Activated CD8-positive, alpha-beta memory T cell treated with anti-CD3 and anti-CD28 coated beads for 48 hours (primary cell): Measurements from ENCODE around the gene KRT16.
"Not testable (repeated sequence)": the region's sequence is repeated elsewhere in the genome, so short reads cannot be mapped to it uniquely, and the experiment has no call there.

Source experiments
- DNase-seq, 3 experiments: peaks; one replicate each; pipeline ENCODE4 v3.0.0-alpha.2; 2020; ENCODE audit warnings: low read depth in 2 of 3, low spot score in 2 of 3

KRT16 gene

DNA sequence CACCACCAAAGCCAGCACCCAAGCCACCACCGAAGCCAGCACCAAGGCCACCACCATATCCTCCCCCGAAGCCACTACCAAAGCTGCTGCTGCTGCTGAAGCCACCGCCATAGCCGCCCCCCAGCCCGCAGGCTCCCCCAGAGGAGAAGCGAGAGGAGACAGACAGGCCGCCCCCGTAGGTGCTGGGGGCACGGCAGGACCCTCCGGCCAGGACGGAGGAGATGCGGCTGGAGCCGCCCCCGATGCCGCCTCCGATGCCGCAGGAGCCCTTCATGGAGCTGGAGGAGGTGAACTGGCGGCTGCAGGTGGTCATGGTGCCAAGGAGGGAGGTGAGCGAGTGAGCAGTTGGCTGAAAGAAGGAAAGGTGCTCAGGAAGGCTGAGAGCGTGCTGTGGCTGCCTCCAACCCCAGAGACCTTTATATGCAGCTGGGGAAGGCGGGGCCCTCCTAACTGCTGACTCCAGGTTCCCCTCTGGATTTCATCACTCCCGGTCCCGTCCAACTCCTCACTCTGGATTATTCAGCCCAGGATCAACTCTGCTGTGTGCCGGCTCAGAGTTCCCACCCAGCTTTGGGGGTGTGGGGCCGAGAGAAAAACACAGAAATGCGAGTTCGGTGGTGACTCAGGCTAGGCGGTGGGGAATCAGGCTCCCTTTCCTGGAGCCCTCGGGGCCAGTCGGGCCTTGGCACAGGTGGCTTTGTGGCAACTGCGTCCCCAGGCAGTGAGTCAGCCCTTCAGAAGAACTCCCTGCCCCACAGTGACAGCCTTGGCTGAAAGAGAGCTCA, at the start of gene KRT16:
KRT16 (minus strand) TSS at position 392 of the 785 bp plus-strand sequence; CDS start at position 313, 79 bp downstream.
- not testable (repeated sequence) for DNase-seq

GRCh38 chr17:41660221-41660711, 47.7 kb upstream of the KRT16 start:
- DNase-seq, result no peak

GRCh38 chr17:41659427-41660212, 47.1 kb upstream of the KRT16 start:
- DNase-seq, result no peak

GRCh38 chr17:41658846-41659245, 46.3 kb upstream of the KRT16 start:
- no peak for DNase-seq

DNA sequence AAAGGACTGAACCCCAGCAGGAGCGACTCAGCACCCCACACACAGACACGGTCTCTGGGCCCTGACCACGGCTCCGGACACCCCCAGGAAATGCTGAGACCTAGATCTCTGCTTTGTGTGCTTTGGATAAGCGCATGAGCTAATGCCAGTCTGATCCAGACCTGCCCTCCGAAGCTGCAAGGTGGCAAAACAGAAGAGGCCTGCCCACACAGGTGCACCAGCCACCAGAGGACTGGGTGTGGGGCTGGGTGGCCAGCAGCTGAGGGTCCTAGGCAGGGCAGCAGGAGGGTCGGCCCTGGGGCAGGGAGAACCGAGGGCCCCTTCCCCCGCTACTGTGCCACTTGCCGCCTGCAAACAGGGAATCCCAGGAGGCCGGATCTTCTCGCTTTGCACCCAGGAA, 45.4 kb upstream of the KRT16 start:
- no peak for DNase-seq

DNA sequence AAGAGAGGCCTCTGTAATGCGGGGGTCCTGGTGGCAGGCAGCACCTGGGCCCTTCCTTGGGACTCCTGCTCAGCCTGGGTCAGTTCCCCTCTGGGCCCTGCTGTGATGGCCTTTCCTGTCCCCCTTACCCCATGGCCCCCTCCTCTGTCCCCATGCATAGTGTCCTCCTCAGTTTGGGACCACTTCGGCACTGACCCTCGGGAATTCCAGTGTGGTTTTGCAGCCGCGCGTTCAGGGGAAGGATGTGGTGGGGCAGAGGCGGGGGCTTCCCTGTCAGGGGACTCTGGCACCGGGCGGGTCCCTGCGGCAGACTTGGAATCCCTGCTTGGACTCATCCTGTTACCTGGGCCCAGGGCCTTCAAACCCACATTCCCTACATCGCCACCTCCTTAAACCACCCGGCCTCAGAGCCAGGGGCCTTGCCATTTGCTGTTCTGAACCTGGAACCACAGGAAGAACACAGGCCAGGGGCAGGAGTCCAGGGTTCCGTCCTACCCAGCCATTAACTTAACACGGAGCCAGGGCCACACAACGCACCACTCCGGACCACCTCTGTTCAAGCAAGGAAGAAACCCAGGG, 44.7 kb upstream of the KRT16 start:
- DNase-seq, result no peak

DNA sequence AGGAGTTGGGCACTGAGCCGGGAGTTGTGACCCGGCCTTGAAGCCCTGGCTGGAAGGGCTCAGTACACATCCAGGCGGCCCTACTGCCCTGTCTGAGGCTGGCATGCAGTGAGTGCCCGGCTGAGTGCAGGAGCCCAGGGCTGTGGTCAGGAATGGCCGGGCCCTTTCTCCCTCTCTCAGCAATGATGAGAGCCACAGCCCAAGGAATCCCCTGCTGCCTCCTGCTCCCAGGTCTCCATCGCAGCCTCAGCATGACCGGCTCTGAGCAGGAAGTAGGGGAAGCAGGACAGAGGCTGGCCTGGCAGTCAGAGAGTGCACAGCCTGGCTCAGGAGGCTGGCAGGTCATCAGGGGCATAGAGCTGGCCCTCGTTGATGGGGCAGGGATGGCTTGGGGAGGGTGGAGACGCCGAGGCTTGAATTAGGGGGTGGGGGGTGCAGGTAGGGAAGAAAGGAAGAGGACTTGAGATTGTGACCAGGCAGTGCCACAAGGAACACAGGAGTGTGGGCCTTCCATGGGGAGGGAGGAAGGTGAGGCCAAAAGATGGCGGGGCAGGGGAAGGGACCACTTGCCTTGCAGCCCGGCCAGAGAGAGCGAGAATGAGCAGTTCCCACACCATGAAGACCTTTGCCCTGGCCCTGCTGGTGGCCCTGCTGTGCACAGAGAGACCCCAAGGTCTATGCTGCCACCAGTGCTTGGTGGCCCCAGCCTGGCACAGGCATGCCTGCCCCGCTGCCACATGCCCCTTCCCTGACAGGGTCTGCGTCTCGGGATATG, 43.9 kb upstream of the KRT16 start:
- DNase-seq, result no peak

DNA sequence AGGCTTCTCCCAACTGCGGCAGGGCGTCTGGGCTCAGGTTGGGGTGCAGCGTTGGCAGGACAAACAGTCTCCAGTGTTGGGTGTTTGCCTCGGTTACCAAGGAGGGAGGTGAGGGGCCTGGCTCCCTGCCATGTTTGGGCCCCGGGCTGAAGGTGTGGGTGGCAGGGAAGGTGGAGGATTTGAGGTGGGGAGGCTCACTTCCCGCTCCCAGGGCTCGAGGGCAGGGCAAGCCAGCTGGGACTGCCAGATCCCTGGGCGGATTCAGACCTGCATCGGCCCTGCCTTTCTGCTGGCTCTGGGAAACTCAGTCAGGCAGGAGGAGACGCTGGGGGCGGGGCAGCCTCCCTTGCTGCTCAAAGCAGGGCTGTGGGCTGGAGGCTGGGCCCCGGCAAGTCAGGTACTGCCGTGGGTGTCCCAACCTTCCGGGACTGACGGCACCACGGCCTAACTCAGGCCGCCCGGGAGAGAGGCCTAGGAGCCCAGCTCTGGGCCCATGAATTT, 43.1 kb upstream of the KRT16 start:
- DNase-seq, result no peak

DNA sequence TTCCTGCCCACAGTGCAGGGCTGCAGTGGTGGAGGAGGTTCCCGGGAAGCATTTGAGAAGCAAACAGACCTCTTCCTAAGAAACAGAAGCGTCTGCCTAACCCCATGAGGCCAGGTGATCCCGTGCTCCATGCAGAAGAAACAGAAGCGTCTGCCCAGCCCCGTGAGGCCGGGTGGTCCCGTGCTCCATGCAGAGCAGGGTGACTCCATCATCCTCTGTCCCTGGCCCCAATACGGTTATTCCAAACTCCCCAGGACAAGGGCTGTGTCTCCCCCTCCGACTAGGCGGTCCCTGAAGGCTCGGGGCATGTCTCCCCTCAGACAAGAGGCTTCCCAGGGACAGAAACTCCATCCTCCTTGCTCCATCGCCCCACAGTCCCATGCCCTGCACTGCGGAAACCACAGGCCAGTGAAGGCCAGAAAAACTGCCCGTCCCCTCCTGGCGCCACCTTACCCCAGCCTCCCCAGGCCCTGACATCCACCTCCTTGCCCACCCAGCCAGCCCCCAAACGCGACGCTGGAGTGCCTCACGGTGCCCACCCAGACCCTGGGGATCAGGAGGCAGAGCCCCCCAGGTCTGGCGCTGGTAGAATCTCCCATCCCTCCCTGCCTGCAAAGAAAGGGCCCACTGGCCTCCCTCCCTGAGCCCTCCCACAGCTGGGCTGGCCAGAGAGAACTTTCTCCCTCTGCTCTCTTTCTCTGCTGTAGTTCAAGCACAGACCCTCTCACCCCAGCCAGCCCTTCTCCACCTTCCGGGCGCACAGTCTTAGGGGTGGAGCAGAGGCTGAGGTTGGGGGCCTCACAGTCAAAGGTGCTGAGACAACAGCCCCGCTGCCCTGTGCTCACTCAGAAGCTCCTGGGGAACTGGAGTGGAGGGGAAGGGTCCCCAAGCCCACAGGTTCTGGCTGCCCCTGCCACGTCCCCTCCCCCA, 42.4 kb upstream of the KRT16 start:
- no peak for DNase-seq

DNA sequence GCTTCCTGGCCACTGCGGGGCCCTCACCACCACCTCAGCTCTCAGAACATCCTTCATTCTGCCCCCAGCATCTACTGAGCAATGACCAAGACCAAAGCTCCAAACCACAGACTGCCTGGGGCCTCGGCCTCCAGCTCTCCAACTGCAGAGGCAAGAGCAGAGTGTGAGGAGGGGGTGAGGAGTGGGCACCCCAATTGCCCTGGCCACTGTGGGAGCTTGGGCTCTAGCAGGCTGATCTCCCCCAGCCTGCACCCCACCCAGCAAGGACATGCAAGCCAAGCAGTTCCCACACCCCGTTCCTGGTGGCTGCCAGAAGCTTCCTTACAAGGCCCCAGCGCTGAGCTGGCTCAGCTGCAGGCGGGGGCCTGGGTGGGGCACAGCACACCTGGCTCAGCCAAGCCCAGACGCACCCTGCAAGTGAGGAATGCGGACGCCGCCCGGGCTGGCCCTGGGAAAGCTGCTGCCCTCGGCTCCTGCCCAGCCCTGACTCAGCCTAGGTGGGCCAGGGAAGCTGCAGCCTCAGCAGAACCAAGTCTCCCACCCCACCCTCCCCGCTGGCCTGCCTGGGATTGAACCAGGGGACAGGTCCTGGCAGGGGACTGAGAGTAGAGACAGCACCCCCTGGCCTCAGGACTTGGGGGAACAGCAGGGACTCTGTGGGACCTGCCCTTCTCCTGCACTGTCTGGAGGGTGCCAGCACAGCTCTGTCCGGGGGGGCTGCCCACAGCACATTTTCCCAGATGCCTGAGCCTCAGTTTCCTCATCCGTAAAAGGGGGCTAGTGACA, 41.5 kb upstream of the KRT16 start:
- DNase-seq, result no peak

GRCh38 chr17:41653421-41653820, 40.9 kb upstream of the KRT16 start:
- no peak for DNase-seq

DNA sequence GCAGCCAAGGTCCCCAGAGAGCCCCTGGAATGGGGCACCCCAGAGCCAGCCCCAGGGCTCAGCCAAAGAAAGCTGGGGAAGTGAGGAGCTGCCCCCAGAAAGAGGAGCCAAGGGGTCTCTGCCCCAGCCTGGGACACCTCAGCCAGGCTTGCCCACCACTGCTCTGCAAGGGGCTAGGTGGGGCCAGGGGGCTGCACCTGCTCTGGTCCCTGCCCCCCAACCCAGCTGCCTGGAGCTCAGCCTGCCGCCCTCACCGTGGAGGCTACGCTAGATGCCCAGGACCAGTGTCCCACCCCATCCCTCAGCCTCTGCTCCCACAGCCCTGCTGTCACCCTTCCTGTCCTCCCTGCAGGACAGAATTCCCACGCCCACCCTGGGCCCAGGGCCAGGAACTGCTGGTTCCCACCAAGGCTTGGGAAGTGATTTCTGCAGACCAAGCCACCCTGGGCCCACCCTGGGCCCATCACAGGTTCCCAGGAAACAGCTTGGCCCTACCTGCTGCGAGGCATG, 39.9 kb upstream of the KRT16 start:
- no peak for DNase-seq

DNA sequence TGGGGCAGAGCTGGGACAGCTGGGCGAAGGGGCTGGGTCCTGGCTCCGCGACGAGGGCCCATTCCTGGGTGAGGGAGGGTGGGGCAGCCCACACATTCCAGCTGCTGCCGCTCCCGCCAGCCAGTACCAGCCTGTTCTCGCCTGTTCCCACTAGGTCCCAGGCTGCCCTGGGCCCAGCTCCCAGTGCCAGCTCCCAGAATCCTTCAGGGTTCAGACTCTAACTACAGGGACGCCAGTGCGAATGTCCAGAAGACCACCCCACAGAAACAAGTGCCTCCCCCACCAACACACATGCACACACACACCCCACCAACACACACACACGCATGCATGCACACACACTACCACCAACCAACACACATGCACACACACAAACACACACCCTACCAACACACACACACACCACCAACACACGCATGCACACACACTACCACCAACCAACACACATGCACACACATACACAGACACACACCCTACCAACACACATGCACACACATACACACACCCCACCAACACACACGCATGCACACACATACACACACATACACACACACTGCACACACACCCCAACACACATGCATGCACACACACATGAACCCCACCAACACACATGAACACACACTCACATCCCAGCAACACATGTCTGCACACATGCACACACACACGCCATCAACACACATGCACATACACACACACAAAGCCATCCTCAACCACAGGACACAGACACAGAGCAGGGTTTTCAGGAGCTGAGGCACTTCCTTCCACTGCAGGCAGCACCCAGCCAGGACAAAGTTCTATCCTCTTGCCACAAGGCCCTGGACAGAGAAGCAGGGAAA, 39.3 kb upstream of the KRT16 start:
- DNase-seq, result no peak

DNA sequence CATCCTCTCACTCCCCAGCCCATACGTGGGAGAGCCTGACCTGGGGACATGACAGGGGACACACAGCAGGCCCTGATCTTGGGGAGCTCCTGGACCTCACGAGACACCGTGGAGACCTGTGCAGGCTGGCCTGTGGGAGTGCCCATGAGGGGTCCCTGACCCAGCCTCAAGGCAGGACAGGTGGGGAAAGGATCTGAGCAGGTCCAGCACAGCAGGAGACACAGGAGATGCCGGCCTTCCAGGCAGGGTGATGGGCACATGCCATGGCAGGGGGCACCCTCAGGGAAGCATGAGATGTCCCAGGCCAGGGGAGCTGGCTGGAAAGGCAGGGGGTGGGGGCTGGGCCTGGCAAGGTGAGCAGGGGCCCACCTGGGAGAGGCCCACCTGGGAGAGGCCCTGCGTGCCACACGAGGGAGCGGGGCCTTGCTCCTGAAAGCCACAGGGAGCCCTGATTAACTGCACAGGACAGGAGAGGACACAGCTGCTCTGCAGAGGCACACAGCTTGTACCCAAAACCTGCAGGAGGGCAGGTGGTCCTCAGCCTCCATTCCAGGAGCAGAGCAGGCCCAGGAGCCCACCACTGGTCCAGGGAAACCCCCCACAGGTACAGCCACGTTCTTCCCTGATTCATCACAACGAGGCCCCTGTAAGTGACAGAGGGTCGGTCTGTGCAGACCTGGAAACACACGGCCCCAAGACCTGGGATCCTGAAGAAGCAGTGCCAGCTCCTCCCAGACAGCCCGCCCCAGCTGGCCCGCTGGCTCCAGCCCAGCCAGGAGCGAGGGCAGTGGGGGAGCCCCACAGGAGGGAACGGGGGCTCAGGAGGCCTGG, 38.4 kb upstream of the KRT16 start:
- DNase-seq, result no peak

DNA sequence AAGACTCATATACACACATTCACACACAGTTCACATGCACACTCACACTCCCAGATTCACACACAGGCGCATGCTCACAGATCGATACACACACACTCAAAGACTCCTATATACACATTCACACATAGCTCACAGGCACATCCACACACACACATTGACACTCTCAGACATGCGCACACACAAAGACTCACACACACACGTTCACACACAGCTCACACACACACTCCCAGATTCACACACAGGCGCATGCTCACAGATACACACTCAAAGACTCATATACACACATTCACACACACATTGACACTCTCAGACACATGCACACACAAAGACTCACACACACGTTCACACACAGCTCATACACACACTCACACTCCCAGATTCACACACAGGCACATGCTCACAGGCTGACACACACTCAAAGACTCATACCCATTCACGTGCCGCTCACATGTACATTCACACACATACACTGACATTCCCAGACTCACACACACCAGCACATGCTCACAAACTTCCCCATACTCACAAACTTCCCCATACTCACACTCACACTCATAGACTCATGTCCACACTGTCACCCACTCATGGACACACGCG, 37.5 kb upstream of the KRT16 start:
- DNase-seq, result no peak

GRCh38 chr17:41648411-41649195, 36.0 kb upstream of the KRT16 start:
- peak; percentile 68 to 91 (median 76) for DNase-seq
